HCT116 (cell line): ENCODE results near the gene RAB26.

Experiments used
- CEBPB ChIP-seq: IDR thresholded peaks from 2 replicates; pipeline ENCODE4 v1.6.1; 2012; ENCODE audit warnings: low read depth
- CTCF ChIP-seq, 3 experiments: fragments of 200-600 bp in 1 of 3; sonication (generic) in 1 of 3; IDR thresholded peaks in 2 of 3; conservative IDR thresholded peaks in 1 of 3; 2 replicates each; pipeline ENCODE4 v1.5.1; 2012 to 2017; ENCODE audit warnings: low read depth in 2 of 3, low read length in 2 of 3, antibody characterized with exemption in 1 of 3, borderline replicate concordance in 1 of 3, control low read depth in 1 of 3, mild to moderate bottlenecking in 1 of 3, mixed read lengths in 1 of 3, mixed run types in 1 of 3, moderate library complexity in 1 of 3; ENCODE audit not compliant: insufficient read depth in 1 of 3
- EGR1 ChIP-seq: IDR thresholded peaks from 2 replicates; pipeline ENCODE4 v1.6.1; 2012; ENCODE audit warnings: low read depth
- EZH2 ChIP-seq: fragments of 200-600 bp; sonication (generic); IDR thresholded peaks from 2 replicates; pipeline ENCODE4 v1.6.1; 2017; ENCODE audit warnings: antibody characterized with exemption, mixed run types
- FOSL1 ChIP-seq: IDR thresholded peaks from 2 replicates; pipeline ENCODE4 v1.6.1; 2012; ENCODE audit warnings: low read depth
- JUND ChIP-seq: IDR thresholded peaks from 2 replicates; pipeline ENCODE4 v1.6.1; 2012
- MAX ChIP-seq: IDR thresholded peaks from 2 replicates; pipeline ENCODE4 v1.6.1; 2012
- POLR2A ChIP-seq: IDR thresholded peaks from 2 replicates; pipeline ENCODE4 v1.7.0; 2011; ENCODE audit warnings: borderline replicate concordance; ENCODE audit not compliant: insufficient read depth, insufficient read length; ENCODE audit errors: extremely low read depth
- REST ChIP-seq: IDR thresholded peaks from 2 replicates; pipeline ENCODE4 v1.6.1; 2012; ENCODE audit warnings: low read depth

- no peak for TF ChIP-seq EGR1
- TF ChIP-seq CTCF (IDR thresholded peaks at IDR 0.05 in 2 of 3, conservative IDR thresholded peaks at IDR 0.05 in 1 of 3; ENCODE audit: borderline replicate concordance in 1 of 3, insufficient read depth in 1 of 3, low read depth in 2 of 3, low read length in 2 of 3) = no peak
- no peak for TF ChIP-seq JUND
- no peak for TF ChIP-seq POLR2A
- TF ChIP-seq EZH2 = no peak
- TF ChIP-seq REST = no peak
- TF ChIP-seq FOSL1 = no peak
- TF ChIP-seq CEBPB = no peak
- TF ChIP-seq MAX = no peak
Measured at GRCh38 chr16:2199095-2199494, 50.7 kb downstream of the RAB26 start.
